ENCODE results near the gene PLB1. TPM values are rescaled to one million over a fixed set of nuclear protein-coding genes. Genes with fewer than 3 reads are reported as not detected.

Gene PLB1
- total RNA-seq, 1 donor from 2014 or later = 3.2 TPM

DNA sequence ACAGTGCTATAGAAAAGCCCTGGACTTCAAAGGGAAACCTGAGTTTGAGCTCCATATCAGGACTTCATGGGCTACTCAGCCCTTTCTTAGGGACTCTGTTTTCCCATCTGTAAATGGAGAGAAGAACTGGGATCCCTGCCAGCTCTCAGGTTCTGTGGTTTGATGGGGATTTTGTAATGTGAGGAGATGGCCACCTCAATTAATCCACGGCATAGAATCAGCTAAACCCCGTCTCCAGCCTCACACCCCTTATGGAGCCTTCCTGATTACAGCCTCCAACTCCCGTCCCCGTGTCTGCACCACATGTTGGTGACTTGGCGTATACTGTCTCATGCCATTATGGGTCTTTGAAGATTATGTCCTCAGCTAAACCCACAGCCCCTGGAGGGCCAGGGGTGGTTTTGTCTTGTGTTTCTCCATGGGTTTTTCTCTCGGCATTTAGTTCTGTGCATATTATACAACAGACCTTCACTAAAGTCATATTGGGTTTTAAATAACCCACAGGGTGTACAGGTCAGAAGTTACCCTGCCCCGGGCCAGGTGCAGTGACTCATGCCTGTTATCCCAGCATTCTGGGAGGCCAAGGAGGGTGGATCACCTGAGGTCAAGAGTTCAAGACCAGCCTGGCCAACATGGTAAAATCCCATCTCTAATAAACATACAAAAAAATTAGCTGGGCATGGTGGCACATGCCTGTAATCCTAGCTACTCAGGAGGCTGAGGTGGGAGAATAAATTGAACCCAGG, 192.0 kb downstream of the PLB1 start:
- no peak for DNase-seq (ENCODE audit: low spot score)
- Mint-ChIP-seq H3K9me3 (ENCODE audit: unreplicated experiment) (no peaks in the 10 kb centered on the region), H3K4me3 (ENCODE audit: unreplicated experiment) (no peak overlapping the region), H3K27me3 (ENCODE audit: unreplicated experiment) (peaks cover 6% of the 10 kb centered on the region), H3K27ac (ENCODE audit: unreplicated experiment) (no peak overlapping the region), H3K36me3 (ENCODE audit: low read depth, unreplicated experiment) (no peaks in the 10 kb centered on the region), H3K4me1 (ENCODE audit: unreplicated experiment) (peaks cover 10% of the 10 kb centered on the region)
- TF ChIP-seq, protein P1, sequence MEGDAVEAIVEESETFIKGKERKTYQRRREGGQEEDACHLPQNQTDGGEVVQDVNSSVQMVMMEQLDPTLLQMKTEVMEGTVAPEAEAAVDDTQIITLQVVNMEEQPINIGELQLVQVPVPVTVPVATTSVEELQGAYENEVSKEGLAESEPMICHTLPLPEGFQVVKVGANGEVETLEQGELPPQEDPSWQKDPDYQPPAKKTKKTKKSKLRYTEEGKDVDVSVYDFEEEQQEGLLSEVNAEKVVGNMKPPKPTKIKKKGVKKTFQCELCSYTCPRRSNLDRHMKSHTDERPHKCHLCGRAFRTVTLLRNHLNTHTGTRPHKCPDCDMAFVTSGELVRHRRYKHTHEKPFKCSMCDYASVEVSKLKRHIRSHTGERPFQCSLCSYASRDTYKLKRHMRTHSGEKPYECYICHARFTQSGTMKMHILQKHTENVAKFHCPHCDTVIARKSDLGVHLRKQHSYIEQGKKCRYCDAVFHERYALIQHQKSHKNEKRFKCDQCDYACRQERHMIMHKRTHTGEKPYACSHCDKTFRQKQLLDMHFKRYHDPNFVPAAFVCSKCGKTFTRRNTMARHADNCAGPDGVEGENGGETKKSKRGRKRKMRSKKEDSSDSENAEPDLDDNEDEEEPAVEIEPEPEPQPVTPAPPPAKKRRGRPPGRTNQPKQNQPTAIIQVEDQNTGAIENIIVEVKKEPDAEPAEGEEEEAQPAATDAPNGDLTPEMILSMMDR (IDR thresholded peaks at IDR 0.05; ENCODE audit: unreplicated experiment) = no peak

DNA sequence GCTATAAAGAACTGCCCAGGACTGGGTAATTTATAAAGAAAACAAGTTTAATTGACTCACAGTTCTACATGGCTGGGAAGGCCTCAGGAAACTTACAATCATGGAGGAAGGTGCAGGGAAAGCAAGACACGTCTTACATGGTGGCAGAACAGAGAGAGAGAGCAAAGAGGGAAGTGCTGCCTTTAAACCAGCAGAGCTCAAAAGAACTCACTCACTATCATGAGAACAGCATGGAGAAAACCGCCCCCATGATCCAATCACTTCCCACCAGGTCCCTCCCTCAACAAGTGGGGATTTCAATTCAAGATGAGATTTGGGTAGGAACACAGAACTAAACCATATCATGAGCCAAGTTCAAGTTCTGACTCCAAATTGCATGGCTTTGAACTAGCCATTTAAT, 193.0 kb downstream of the PLB1 start:
- Mint-ChIP-seq H3K36me3 (ENCODE audit: low read depth, unreplicated experiment) (no peaks in the 10 kb centered on the region), H3K27me3 (ENCODE audit: unreplicated experiment) (peaks cover 6% of the 10 kb centered on the region), H3K4me1 (ENCODE audit: unreplicated experiment) (peaks cover 10% of the 10 kb centered on the region), H3K4me3 (ENCODE audit: unreplicated experiment) (no peak overlapping the region), H3K9me3 (ENCODE audit: unreplicated experiment) (no peaks in the 10 kb centered on the region), H3K27ac (ENCODE audit: unreplicated experiment) (no peak overlapping the region)
- DNase-seq (ENCODE audit: low spot score) = no peak
- TF ChIP-seq, protein P1 (IDR thresholded peaks at IDR 0.05; ENCODE audit: unreplicated experiment) = no peak

DNA sequence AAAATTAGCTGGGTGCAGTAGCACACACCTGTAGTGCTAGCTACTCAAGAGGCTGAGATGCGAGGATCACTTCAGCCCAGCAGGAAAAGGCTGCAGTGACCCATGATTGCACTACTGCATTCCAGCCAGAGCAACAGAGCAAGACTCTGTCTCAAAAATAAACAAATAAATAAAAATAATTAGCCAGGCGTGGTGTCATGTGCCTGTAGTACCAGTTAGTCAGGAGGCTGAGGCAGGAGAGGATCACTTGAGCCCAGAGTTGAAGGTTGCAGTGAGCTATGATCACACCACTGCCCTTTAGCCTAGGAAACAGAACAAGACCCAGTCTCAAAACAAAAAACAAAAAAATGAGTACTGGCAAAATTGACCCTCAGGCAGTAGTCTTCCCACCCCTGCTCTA, 193.9 kb downstream of the PLB1 start:
- H3K36me3 Mint-ChIP-seq (ENCODE audit: low read depth, unreplicated experiment) = no peaks in the 10 kb centered on the region
- no peak for DNase-seq (ENCODE audit: low spot score)
- TF ChIP-seq, protein P1 (IDR thresholded peaks at IDR 0.05; ENCODE audit: unreplicated experiment) = no peak
- no peaks in the 10 kb centered on the region for H3K9me3 Mint-ChIP-seq (ENCODE audit: unreplicated experiment)
- peaks cover 5% of the 10 kb centered on the region for H3K27me3 Mint-ChIP-seq (ENCODE audit: unreplicated experiment)
- peaks cover 10% of the 10 kb centered on the region for H3K4me1 Mint-ChIP-seq (ENCODE audit: unreplicated experiment)
- H3K27ac Mint-ChIP-seq (ENCODE audit: unreplicated experiment) = no peak overlapping the region
- no peak overlapping the region for H3K4me3 Mint-ChIP-seq (ENCODE audit: unreplicated experiment)

DNA sequence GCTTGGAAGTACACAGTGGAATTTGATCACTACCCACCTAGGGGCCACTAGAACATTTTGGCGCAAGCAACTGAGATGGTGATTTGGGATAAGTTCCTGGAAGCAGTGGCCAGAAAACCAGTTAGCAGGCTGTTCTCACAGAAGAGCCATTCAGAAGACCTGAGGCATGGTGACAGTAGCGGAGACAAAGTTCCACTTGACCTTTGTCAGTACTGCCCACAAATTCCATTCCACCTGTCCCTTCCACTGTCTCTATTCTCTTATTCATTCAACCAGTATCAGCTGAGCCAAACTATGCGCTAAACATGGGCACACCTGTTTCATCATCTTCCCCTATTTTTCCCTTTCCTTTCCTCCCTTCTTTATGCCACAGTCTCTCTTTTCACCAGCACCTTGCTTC, 196.6 kb downstream of the PLB1 start:
- no peak for DNase-seq (ENCODE audit: low spot score)
- Mint-ChIP-seq H3K4me1 (ENCODE audit: unreplicated experiment) (peaks cover 11% of the 10 kb centered on the region), H3K4me3 (ENCODE audit: unreplicated experiment) (no peak overlapping the region), H3K27me3 (ENCODE audit: unreplicated experiment) (peaks cover 3% of the 10 kb centered on the region), H3K27ac (ENCODE audit: unreplicated experiment) (peak overlapping the region; percentile 64), H3K9me3 (ENCODE audit: unreplicated experiment) (no peaks in the 10 kb centered on the region), H3K36me3 (ENCODE audit: low read depth, unreplicated experiment) (no peaks in the 10 kb centered on the region)
- TF ChIP-seq, protein P1 (IDR thresholded peaks at IDR 0.05; ENCODE audit: unreplicated experiment) = no peak

DNA sequence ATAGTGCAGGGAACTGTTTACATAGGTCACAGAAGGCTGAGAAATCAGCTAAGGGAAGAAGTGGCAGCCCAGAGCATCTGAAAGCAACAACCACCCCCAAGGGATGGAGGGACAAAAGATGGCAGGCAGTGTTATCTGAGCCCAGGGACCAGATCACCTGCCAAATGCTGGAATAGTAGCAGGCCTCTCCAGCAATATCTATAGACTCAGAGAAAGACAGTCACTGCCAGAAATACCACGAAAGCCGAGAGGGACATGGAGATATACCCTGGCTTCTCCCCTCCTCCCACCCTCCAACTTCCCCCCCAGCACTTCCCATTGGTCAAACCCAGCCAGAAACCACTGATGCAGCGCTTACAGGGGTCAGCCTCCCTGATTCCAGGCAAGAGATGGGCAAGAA, 197.4 kb downstream of the PLB1 start:
- Mint-ChIP-seq H3K4me3 (ENCODE audit: unreplicated experiment) (no peak overlapping the region), H3K27ac (ENCODE audit: unreplicated experiment) (no peak overlapping the region), H3K4me1 (ENCODE audit: unreplicated experiment) (peaks cover 17% of the 10 kb centered on the region), H3K9me3 (ENCODE audit: unreplicated experiment) (no peaks in the 10 kb centered on the region), H3K27me3 (ENCODE audit: unreplicated experiment) (peaks cover 3% of the 10 kb centered on the region), H3K36me3 (ENCODE audit: low read depth, unreplicated experiment) (no peaks in the 10 kb centered on the region)
- DNase-seq (ENCODE audit: low spot score) = no peak
- TF ChIP-seq, protein P1 (IDR thresholded peaks at IDR 0.05; ENCODE audit: unreplicated experiment) = no peak
